Measurements from ENCODE around the gene GORASP1.

Gene GORASP1

GRCh38 chr3:39144095-39144747, 36.8 kb upstream of the GORASP1 start:
- CTCF ChIA-PET: interaction anchor here (0.8 kb wide), 1 partner anchor 33 kb away, joined by 3 read pairs; no protein-coding TSS in a partner anchor
- Histone ChIP-seq H3K4me1 (ENCODE audit: control insufficient read depth, insufficient read depth, low read length) (no peaks in the 10 kb centered on the region), H3K36me3 (ENCODE audit: control insufficient read depth in 2 of 2, insufficient read depth in 1 of 2, low read length in 2 of 2) (peaks cover 0 to 69% of the 10 kb centered on the region in 2 experiments; a peak in 1 of 3 replicates), H3K27ac (ENCODE audit: extremely low read depth, low read depth, low read length) (no peak overlapping the region), H3K4me3 (ENCODE audit: low read depth, low read length) (no peak overlapping the region), H3K9me3 (ENCODE audit: control insufficient read depth, insufficient read depth, low read depth, low read length) (no peaks in the 10 kb centered on the region)
- TF ChIP-seq ZSCAN30 (tag by site-specific recombination; IDR thresholded peaks at IDR 0.05) (no peak), ZNF121 (tag by site-specific recombination; IDR thresholded peaks at IDR 0.05) (no peak), ZNF394 (tag by site-specific recombination; IDR thresholded peaks at IDR 0.05; ENCODE audit: borderline replicate concordance) (no peak), PATZ1 (tag by site-specific recombination; IDR thresholded peaks at IDR 0.05) (no peak), TRIM28 (IDR thresholded peaks at IDR 0.05; ENCODE audit: borderline replicate concordance, low read length) (no peak), ZBTB48 (tag by site-specific recombination; IDR thresholded peaks at IDR 0.05) (no peak), ZBTB6 (tag by site-specific recombination; IDR thresholded peaks at IDR 0.05) (no peak), ZNF660 (tag by site-specific recombination; IDR thresholded peaks at IDR 0.05) (no peak), ZNF670 (tag by site-specific recombination; IDR thresholded peaks at IDR 0.05; ENCODE audit: low read depth) (no peak)
- POLR2A ChIA-PET: interaction anchor here (1.7 kb wide), 1 partner anchor 34 kb away, joined by 3 read pairs; no protein-coding TSS in a partner anchor

GRCh38 chr3:39143051-39143885, 35.8 kb upstream of the GORASP1 start:
- Histone ChIP-seq H3K9me3 (ENCODE audit: control insufficient read depth, insufficient read depth, low read depth, low read length) (no peaks in the 10 kb centered on the region), H3K4me3 (ENCODE audit: low read depth, low read length) (no peak overlapping the region), H3K27ac (ENCODE audit: extremely low read depth, low read depth, low read length) (no peak overlapping the region), H3K4me1 (ENCODE audit: control insufficient read depth, insufficient read depth, low read length) (no peaks in the 10 kb centered on the region), H3K36me3 (ENCODE audit: control insufficient read depth in 2 of 2, insufficient read depth in 1 of 2, low read length in 2 of 2) (peaks cover 0 to 69% of the 10 kb centered on the region in 2 experiments; a peak in 1 of 3 replicates)
- ChIA-PET CTCF (no interaction called here), POLR2A (no interaction called here)
- TF ChIP-seq PRDM2 (tag by site-specific recombination; IDR thresholded peaks at IDR 0.05; ENCODE audit: borderline replicate concordance): no peak
- TF ChIP-seq ZNF48 (tag by site-specific recombination; IDR thresholded peaks at IDR 0.05): no peak
- no peak for TF ChIP-seq HOXC10 (CRISPR knock-in tag; IDR thresholded peaks at IDR 0.05)
- no peak for TF ChIP-seq ZSCAN5A (tag by site-specific recombination; IDR thresholded peaks at IDR 0.05)
- TF ChIP-seq ZNF561 (tag by site-specific recombination; IDR thresholded peaks at IDR 0.05; ENCODE audit: borderline replicate concordance): no peak
- no peak for TF ChIP-seq REPIN1 (tag by site-specific recombination; IDR thresholded peaks at IDR 0.05; ENCODE audit: low read depth)
- TF ChIP-seq ZNF266 (tag by site-specific recombination; IDR thresholded peaks at IDR 0.05; ENCODE audit: low read depth): no peak
- TF ChIP-seq ZNF621 (tag by site-specific recombination; IDR thresholded peaks at IDR 0.05): no peak
- TF ChIP-seq INSM2 (tag by site-specific recombination; IDR thresholded peaks at IDR 0.05): no peak
- no peak for TF ChIP-seq ZNF792 (tag by site-specific recombination; IDR thresholded peaks at IDR 0.05)
